ENCODE measurements around the gene C6orf136.
"Not testable (repeated sequence)": the region's sequence is repeated elsewhere in the genome, so short reads cannot be mapped to it uniquely, and the experiment has no call there.

The C6orf136 gene

DNA sequence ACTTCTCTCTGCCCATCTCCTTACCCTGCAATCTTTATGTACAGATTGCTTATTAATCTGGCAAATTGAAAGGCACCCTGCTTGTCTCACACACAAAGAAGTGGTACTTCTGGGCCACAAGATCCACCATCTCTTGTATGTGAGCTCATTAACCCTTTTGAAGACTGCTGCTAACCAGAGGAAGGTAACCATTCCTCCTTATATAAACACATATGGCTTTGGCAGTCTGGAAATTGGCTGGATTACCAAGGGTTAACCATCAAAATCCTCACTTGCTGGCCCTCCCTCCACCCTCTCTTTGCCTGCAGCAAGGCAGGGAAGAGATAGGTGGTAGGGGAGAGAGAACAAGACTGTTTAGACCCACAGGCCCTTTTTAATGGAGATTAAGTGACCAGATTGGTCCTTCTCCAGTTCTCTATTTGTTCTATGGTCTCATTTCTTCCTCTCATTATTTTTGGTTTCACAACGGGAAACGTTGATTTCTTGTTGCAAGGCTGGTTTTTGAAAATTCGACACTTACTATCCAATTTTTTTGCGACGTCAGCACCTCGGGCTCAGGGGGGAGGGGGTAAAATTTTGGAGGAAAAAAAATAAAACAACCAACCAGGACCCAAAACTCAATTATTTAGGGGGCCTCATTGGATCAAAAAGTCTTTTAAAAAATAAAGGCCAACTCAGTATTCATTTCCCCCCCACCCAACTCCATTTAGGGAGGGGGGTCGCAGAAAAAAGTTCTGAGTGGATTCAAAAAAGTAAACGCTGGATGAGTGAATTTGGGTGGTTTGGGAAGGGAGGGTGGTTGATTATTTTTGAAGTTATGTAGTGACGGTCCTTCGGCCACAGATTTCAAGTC is 30.7 kb upstream of the C6orf136 start:
- no peak for DNase-seq

DNA sequence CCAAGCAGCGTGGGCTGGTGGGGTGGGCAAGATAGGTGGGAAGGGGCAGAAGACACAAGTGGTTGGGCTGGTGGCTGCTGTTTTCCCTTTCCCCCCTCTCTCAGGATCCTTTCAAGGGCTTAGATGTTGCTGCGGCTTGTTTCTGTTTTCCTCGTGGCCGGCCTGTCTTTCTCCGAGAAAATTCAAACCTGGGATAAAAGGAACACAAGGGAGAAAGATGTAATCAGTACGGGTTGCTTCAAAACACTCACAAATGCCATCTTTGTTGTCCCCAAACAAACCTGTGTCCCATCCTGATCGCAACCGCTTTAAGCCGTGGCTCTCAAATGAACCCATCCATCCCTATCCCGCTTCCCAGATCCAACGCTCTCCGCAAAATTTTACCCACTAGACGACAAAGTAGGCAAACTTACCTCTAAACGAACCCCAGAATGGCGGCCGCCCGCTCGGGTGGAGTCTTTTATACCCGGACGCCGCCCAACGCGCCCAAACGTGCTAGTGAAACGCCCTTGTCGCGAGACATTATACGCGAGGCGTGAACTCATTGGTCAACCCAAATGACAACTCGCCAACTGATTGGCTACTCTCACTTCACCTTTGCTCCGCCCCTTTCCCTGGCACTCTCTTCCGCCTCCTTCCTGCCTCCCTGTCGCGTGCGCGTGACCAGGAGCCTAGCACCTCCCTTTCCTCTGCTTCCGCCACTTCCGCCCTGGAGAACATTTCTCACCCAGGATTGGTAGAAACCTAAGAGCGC is 29.9 kb upstream of the C6orf136 start, which contains the start of gene PPP1R10:
PPP1R10 (minus strand) TSS at position 433 of the 754 bp plus-strand sequence. CDS start 7,299 bp downstream, outside the sequence.
- DNase-seq = peak; percentile 92

DNA sequence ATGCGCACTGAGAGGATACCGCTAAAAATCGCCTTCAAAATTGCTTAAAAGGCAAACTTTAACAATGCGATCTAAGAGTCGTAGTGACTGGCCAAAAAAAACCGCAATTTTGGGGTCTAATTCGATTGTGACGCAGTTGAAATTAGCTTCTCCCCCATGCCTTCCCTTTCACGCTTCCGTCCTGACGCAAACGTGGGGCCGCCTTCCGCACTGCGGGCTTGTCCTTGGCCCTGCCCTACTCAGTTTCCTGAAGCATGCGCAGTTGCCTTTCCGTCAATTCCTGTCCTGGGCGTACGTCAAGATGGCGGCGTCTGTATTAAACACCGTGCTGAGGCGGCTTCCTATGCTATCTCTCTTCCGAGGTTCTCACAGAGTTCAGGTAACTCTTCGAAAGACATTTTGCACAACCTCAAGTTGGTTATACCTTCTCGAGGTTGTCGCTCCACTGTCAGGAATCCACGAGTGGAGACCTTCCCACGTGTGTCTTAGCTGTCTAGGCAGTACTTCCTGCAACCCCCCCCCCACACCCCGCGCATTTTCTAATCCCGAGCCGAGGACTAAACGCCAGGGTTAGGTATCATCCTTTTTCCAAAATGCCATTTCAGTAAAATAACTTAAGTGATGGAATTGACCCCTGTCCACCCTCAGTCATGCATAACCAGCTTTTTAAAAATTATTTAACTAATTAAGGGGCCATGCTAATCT is 29.2 kb upstream of the C6orf136 start, which contains the start of gene MRPS18B:
MRPS18B (plus strand) TSS at position 276 of the 705 bp plus-strand sequence; CDS start at position 302, 26 bp downstream.
- DNase-seq = peak; percentile 95

DNA sequence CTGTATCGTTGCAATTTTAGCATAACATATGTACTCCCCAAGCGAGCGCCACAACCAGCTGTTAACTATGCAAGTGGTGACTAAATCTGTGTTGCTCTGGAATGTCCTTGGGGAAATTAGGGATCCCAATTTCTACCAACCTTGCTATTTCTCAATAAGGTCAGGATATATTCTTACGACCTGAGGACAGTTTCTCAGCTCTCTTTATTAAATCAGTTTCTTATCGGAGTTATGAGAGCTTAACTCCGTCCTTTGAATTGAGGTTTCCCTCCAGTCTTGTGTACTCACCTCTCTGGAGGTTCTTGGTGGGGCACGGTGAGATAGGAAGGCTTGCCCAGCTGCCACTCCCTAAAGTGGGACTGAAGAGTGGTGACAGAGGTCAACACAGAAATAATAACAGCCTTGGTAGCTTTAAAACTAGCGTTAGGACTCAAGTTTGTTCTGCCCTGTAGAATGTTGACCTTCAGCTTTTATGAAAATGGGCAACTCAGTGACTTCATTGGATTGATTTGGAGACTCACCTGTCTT is 28.6 kb upstream of the C6orf136 start:
- DNase-seq = no peak

GRCh38 chr6:30619561-30619960 is 27.4 kb upstream of the C6orf136 start:
- no peak for DNase-seq

DNA sequence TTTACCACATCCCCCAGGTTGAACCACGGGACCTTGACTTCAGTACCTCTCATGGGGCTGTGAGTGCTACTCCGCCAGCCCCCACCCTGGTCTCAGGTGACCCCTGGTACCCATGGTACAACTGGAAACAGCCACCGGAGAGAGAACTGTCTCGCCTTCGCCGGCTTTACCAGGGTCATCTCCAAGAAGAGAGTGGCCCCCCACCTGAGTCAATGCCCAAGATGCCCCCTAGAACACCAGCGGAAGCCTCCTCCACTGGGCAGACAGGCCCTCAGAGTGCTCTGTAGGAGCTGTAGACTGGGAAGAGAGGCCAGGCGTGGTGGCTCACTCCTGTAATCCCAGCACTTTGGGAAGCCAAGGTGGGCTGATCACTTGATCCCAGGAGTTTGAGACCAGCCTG is 21.4 kb upstream of the C6orf136 start:
- no peak for DNase-seq

- peak; percentile 86 for DNase-seq
Measured at GRCh38 chr6:30626484-30627366, 20.2 kb upstream of the C6orf136 start, which contains the start of gene ATAT1. Gene ATAT1 (plus strand): TSS chr6:30626874.

GRCh38 chr6:30635834-30636233 is 11.1 kb upstream of the C6orf136 start:
- no peak for DNase-seq

DNA sequence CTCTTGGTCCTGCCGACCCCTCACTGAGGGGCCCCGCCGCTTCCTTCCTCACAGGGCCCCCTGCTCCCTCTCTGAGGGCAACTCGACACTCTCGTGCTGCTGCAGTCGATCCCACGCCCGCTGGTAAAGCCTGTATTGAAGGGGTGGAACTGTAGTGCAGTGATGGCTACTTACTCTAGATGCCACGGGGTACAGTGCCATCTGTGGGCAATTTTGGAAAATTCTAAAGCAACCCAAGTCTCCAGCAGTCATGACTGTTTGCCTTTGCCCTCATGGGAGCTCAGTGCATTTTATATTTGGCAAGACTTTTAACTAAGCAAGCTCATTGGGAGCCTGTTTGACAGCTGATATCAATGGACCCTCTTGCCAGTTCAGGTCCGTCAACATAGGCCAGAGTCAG is 6.5 kb upstream of the C6orf136 start:
- no peak for DNase-seq

- no peak for DNase-seq
Measured at GRCh38 chr6:30641048-30641447, 5.9 kb upstream of the C6orf136 start.

DNA sequence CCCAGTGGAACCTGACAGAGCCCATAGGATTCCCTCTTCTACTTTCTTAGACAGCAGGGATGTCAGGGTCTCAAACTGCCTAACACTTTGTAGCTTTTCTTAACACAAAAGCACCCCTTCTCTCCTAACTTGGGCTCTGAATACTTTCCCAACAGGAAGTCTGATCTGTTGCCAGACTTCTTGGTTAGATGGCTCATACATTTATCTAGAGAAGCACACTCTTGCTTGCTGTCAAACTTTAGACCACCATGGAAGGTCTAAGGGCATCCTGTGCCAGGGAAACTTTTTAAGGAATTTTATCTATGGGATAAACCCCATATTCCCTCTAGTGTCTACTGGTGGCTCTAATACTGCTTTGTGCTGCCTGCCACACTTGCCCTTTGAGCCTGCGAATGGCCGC is 3.3 kb upstream of the C6orf136 start:
- no peak for DNase-seq

GRCh38 chr6:30644769-30645168 is 2.2 kb upstream of the C6orf136 start:
- no peak for DNase-seq

DNA sequence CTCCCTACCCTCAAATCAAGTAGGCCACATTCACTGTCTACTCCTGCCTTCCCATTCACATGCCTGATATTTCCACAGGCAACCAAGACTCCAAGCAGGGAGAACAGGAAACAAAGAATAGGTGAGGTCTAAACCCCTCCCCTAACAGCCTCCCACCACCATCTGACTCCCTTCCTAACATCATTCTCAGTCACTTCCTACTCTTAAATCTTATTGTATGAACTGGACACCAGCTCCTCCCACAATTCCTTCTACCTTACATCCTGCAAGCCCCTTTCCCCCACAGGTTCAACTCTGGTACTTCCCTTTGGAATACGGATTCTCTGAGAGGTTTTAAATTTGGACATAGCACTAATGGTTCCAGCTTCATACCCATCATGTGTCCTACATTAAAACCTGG is 944 bp upstream of the C6orf136 start:
- no peak for DNase-seq

DNA sequence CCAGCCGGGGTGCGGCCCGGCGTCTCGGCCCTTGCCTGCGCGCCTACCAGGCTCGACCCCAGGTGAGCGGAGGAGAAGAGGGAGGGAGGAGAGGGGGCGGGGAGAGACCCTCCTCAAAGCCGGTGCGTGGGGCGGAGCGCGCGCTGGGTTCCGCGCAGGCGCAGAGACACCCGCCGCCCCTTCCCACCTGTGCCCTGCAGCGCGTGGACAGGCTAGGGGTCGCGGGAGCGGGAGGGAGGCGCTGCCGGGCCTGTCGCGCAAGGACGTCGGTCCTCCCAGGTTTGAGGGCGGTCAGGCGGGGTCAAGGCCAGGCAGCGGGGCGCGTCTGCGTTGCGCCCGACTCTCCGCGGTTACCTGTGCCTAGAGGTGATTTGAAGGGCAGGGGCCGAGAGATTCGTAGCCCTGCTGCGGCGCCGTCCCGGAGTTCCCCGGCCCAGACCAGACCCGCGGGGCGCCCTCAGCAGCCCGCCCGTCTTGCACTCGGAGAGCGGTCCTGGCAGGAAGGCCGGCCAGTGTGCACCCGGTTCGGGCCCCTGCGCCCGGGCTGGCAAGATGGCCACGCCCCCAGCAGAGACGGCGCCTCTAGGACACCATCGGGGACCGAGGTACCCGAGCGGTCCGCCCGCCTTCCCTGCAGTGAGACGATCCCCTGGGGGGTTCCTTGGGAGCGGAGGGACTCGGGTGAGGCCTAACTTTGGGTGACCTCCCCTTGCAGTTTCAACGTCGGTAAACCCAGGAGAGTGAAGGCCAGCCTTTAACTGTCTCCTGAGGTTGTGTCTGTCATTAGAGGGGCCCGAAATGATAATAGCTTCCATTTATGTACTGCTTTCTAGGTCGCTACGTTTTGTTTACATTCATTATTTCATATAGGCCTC is 546 bp downstream of the C6orf136 start:
- DNase-seq = peak; percentile 54

DNA sequence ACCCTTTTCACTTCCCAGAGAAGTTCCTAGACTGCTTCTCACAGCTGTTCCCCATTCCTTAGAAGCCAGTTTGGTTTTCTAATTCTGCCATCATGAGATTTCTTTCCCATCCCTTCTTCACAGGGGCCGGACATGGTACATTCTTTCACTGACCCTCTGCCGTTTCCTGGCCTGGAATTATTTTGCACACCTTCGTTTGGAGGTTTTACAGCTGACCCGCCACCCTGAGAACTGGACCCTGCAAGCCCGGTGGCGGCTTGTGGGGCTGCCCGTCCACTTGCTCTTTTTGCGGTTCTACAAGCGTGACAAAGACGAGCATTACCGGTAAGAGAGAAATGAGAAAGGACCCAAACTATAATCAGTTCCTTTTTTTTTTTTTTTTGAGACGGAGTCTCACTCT is 4.2 kb downstream of the C6orf136 start:
- no peak for DNase-seq

DNA sequence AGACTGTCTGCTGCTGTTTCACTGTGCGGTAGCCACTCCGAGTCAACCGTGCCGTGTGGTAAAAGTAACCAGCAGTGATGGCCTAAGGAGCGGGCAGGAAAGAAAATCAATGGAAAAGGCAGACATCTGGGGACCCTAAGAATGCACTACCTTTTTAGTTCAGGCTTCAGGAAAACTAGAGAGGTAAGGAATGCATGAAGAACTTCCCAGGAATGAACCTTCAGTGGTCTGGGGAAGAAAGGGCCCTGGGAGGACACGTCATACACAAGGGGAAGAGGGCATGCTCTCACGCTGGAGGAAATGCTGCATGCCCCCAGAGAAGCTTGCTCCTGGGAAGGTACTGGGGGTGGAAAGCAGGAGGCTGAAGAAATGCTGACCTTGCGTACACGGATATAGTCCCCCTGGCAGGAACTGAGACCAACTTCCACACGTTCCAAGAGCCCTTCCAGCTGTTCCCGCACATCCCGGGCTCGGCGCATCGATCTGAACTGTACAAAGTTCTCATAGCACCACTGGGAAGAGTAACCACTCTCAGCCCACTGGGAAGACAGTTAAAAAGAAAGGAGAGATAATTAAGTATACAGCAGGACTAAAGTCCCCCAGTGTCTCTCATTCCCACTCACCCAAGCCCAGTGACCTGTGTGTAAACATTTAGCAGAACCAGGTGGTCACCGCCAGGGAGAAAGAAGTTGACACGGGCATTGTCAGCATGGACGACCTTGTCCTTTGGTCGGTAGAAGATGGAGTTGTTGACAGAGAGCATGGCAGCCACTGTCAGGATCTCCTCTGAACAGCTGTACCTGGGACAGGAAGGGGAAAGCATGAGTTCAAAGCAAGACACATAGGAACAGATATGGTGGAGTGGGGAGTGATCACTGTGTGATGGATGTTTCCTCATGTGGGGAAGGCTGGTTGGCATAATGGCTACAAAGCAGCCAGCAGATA is 8.1 kb downstream of the C6orf136 start:
- no peak for DNase-seq

GRCh38 chr6:30655743-30656094 is 8.8 kb downstream of the C6orf136 start:
- no peak for DNase-seq

- no peak for DNase-seq
Measured at GRCh38 chr6:30656513-30656912, 9.6 kb downstream of the C6orf136 start.

- no peak for DNase-seq
Measured at GRCh38 chr6:30657454-30657853, 10.5 kb downstream of the C6orf136 start.

DNA sequence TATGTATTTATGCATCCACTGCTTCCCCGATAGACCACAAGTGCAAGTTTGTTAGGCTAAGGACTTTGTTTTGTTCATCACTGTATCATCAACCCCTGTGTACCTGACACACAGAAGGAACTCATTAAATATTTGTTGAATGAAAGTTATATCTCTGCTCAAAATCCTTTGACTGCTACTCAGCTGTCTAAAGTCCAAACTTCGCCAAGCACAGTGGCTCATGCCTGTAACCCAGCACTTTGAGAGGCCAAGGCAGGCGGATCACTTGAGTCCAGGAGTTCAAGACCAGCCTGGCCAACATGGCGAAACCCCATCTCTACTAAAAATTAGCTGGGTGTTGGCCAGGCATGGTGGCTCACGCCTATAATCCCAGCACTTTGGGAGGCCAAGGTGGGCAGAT is 11.0 kb downstream of the C6orf136 start:
- not testable (repeated sequence) for DNase-seq

All from T-helper 9 cell (primary cell).